GM12878 (cell line): ENCODE results near the gene MAST1. TPM values are rescaled to one million over a fixed set of nuclear protein-coding genes. Genes with fewer than 3 reads are reported as not detected.

ENCODE experiments used
- ASH2L ChIP-seq: fragments of 300-600, 200-600 bp; sonication (generic); IDR thresholded peaks from 2 replicates; pipeline ENCODE4 v1.6.1; 2017; ENCODE audit warnings: low read depth, mild to moderate bottlenecking, borderline replicate concordance
- ATF3 ChIP-seq: IDR thresholded peaks from 2 replicates; pipeline ENCODE4 v1.6.1; 2011; ENCODE audit warnings: low read depth, mild to moderate bottlenecking, low read length, moderate library complexity, borderline replicate concordance; ENCODE audit errors: extremely low read depth
- BACH1 ChIP-seq: fragments of 450-650 bp; IDR thresholded peaks from 2 replicates; pipeline ENCODE4 v1.6.1; 2017; ENCODE audit warnings: mild to moderate bottlenecking, borderline replicate concordance
- BCL3 ChIP-seq: IDR thresholded peaks from 2 replicates; pipeline ENCODE4 v1.6.1; 2011; ENCODE audit warnings: borderline replicate concordance, low read depth, mild to moderate bottlenecking, moderate library complexity, low read length; ENCODE audit not compliant: insufficient read depth, poor library complexity, severe bottlenecking
- BHLHE40 ChIP-seq, 2 experiments: fragments of 450-650 bp in 1 of 2; IDR thresholded peaks; 2 replicates each; pipeline ENCODE4 v1.6.1; 2011 to 2017; ENCODE audit warnings: low read depth in 2 of 2, borderline replicate concordance in 1 of 2, improper control_type of control experiment in 1 of 2, low read length in 1 of 2, mild to moderate bottlenecking in 1 of 2
- CTCF ChIP-seq, 3 experiments: IDR thresholded peaks in 2 of 3; conservative IDR thresholded peaks in 1 of 3; 2 replicates each; pipeline ENCODE4 v1.5.1; 2011; ENCODE audit warnings: low read depth in 3 of 3, low read length in 3 of 3, mild to moderate bottlenecking in 3 of 3, control low read depth in 2 of 3, moderate library complexity in 2 of 3, inconsistent platforms in 1 of 3, mixed read lengths in 1 of 3; ENCODE audit not compliant: control insufficient read depth in 2 of 3, insufficient read depth in 1 of 3; ENCODE audit errors: extremely low read depth in 1 of 3
- DPF2 ChIP-seq: fragments of 450-650 bp; IDR thresholded peaks from 2 replicates; pipeline ENCODE4 v1.6.1; 2017; ENCODE audit warnings: mild to moderate bottlenecking
- EZH2 ChIP-seq: IDR thresholded peaks from 2 replicates; pipeline ENCODE4 v1.6.1; 2012; ENCODE audit warnings: low read depth, mild to moderate bottlenecking, control low read depth, inconsistent platforms, low read length, borderline replicate concordance; ENCODE audit not compliant: control insufficient read depth
- HCFC1 ChIP-seq: fragments of 150-350 bp; IDR thresholded peaks from 2 replicates; pipeline ENCODE4 v1.6.1; 2014; ENCODE audit warnings: low read length
- HDGF ChIP-seq: fragments of 450-650 bp; IDR thresholded peaks from 2 replicates; pipeline ENCODE4 v1.6.1; 2016; ENCODE audit warnings: antibody characterized with exemption
- IRF5 ChIP-seq: fragments of 450-650 bp; IDR thresholded peaks from 2 replicates; pipeline ENCODE4 v1.6.1; 2017; ENCODE audit warnings: borderline replicate concordance
- MLLT1 ChIP-seq: fragments of 450-650 bp; IDR thresholded peaks from 2 replicates; pipeline ENCODE4 v1.6.1; 2016; ENCODE audit warnings: mild to moderate bottlenecking
- MTA3 ChIP-seq: IDR thresholded peaks from 2 replicates; pipeline ENCODE4 v1.6.1; 2012; ENCODE audit warnings: low read length, inconsistent platforms, borderline replicate concordance
- MYB ChIP-seq: fragments of 150-350 bp; IDR thresholded peaks from 2 replicates; pipeline ENCODE4 v1.6.1; 2014; ENCODE audit warnings: mild to moderate bottlenecking, low read depth, low read length, borderline replicate concordance
- NRF1 ChIP-seq: conservative IDR thresholded peaks from 2 replicates; pipeline ENCODE4 v1.6.1; 2011; ENCODE audit warnings: mild to moderate bottlenecking, low read depth, low read length, improper control_type of control experiment
- RB1 ChIP-seq: fragments of 450-650 bp; formaldehyde crosslinking; IDR thresholded peaks from 2 replicates; pipeline ENCODE4 v1.6.1; 2017; ENCODE audit warnings: mild to moderate bottlenecking, borderline replicate concordance
- SMAD1 ChIP-seq: fragments of 450-650 bp; IDR thresholded peaks from 2 replicates; pipeline ENCODE4 v1.6.1; 2018; ENCODE audit warnings: mild to moderate bottlenecking, low read depth; ENCODE audit not compliant: partially characterized antibody
- SMC3 ChIP-seq: IDR thresholded peaks from 2 replicates; pipeline ENCODE4 v1.6.1; 2011; ENCODE audit warnings: low read length, improper control_type of control experiment, borderline replicate concordance
- SREBF2 ChIP-seq: IDR thresholded peaks from 2 replicates; pipeline ENCODE4 v1.6.1; 2012; ENCODE audit warnings: mild to moderate bottlenecking, low read length
- TCF7 ChIP-seq: IDR thresholded peaks from 2 replicates; pipeline ENCODE4 v1.6.1; 2014; ENCODE audit warnings: antibody characterized with exemption, borderline replicate concordance
- WRNIP1 ChIP-seq: IDR thresholded peaks from 2 replicates; pipeline ENCODE4 v1.6.1; 2011; ENCODE audit warnings: low read depth, low read length, improper control_type of control experiment, borderline replicate concordance
- ZNF217 ChIP-seq: fragments of 450-650 bp; IDR thresholded peaks from 2 replicates; pipeline ENCODE4 v1.6.1; 2017; ENCODE audit warnings: antibody characterized with exemption, mild to moderate bottlenecking
- ZNF384 ChIP-seq: IDR thresholded peaks from 2 replicates; pipeline ENCODE4 v1.6.1; 2012; ENCODE audit warnings: low read depth, mild to moderate bottlenecking, low read length, improper control_type of control experiment, borderline replicate concordance
- polyA plus RNA-seq, 11 experiments: library from polyadenylated mRNA; depleted of rRNA in 4 of 11; unstranded in 6 of 11; stranded (reverse) in 5 of 11; fragments of >200 nt; fragmentation: Nextera tagmentation in 4 of 11; fragmentation: Illumina TruSeq in 1 of 11; extraction: Ambion mirVana in 4 of 11; extraction: Trizol in 1 of 11; gene quantifications; 1 replicate in 1 of 11; 2 replicates in 10 of 11; pipeline versions ENCODE4 v1.2.1 to v1.2.3, GENCODE V29; 2011 to 2016; ENCODE audit warnings: inconsistent platforms in 2 of 11, missing spikeins in 2 of 11, low read depth in 1 of 11
- total RNA-seq, 4 experiments: library from RNA; depleted of rRNA in 3 of 4; stranded (reverse); fragments of >200 nt in 3 of 4; fragmentation: Illumina TruSeq in 1 of 4; extraction: Trizol in 1 of 4; gene quantifications; 2 replicates each; pipeline versions ENCODE4 v1.2.1 to v1.2.3, GENCODE V29; 2013 to 2021

Gene MAST1
- total and polyA plus RNA-seq, 10 of the 15 experiments (the other 5 are each of a cell fraction or from before 2014, with no cell fraction given), result 0.08 to 0.79 (median 0.44) TPM; not detected in 1

- TF ChIP-seq TCF7, result no peak
- no peak for TF ChIP-seq BACH1
- TF ChIP-seq RB1, result peak; percentile 47; the same call in 1 of the 2 replicates
- no peak for TF ChIP-seq MTA3
- no peak for TF ChIP-seq EZH2
- TF ChIP-seq ASH2L, result no peak
- TF ChIP-seq IRF5, result no peak
- no peak for TF ChIP-seq SREBF2
- no peak for TF ChIP-seq MYB
- TF ChIP-seq BHLHE40 (IDR thresholded peaks at IDR 0.05; ENCODE audit: borderline replicate concordance in 1 of 2, low read depth in 2 of 2, low read length in 1 of 2), result peak in 1 of 2 experiments; percentile 90; a peak in 3 of 4 replicates
- TF ChIP-seq DPF2, result 0 out of 2 replicates have a peak, but pooled peaks have one; percentile 27
- TF ChIP-seq SMC3, result peak; percentile 42; the same call in 1 of the 2 replicates
- TF ChIP-seq HCFC1, result no peak
- no peak for TF ChIP-seq BCL3
- TF ChIP-seq MLLT1, result no peak
- no peak for TF ChIP-seq ATF3
- no peak for TF ChIP-seq SMAD1
- TF ChIP-seq ZNF217, result no peak
- TF ChIP-seq HDGF, result no peak
- no peak; the same call in 1 of the 2 replicates for TF ChIP-seq NRF1
- no peak for TF ChIP-seq ZNF384
- TF ChIP-seq WRNIP1, result no peak
- peak; percentile 68 to 75 (median 71) for TF ChIP-seq CTCF (IDR thresholded peaks at IDR 0.05 in 2 of 3, conservative IDR thresholded peaks at IDR 0.05 in 1 of 3; ENCODE audit: control insufficient read depth in 2 of 3, extremely low read depth in 1 of 3, insufficient read depth in 1 of 3, low read depth in 3 of 3, low read length in 3 of 3)
Observed at GRCh38 chr19:12884926-12885748, 46.8 kb downstream of the MAST1 start (continued).
